Activated CD4-positive, alpha-beta T cell treated with anti-CD3 and anti-CD28 coated beads, Interleukin-2, Interleukin-4, amounts not matched to agents 100 ng/mL and 50 ng/mL, durations not matched to agents 16 hours and 8 hours (primary cell): ENCODE data around the gene RPL15.
"Not testable (repeated sequence)": the region's sequence is repeated elsewhere in the genome, so short reads cannot be mapped to it uniquely, and the experiment has no call there.

ENCODE experiments used
- DNase-seq: peaks from one replicate; pipeline ENCODE4 v3.0.0-alpha.2; 2020; ENCODE audit warnings: low spot score

The RPL15 gene

GRCh38 chr3:23916886-23917678 is at the start of gene RPL15, which contains the start of gene NKIRAS1:
TSS of gene RPL15 (plus strand) at chr3:23917132. CDS start at chr3:23917860, 728 bp downstream.
TSS of gene NKIRAS1 (minus strand) at chr3:23916990. CDS start at chr3:23910904, 6,086 bp downstream.
- peak; percentile 98 for DNase-seq

DNA sequence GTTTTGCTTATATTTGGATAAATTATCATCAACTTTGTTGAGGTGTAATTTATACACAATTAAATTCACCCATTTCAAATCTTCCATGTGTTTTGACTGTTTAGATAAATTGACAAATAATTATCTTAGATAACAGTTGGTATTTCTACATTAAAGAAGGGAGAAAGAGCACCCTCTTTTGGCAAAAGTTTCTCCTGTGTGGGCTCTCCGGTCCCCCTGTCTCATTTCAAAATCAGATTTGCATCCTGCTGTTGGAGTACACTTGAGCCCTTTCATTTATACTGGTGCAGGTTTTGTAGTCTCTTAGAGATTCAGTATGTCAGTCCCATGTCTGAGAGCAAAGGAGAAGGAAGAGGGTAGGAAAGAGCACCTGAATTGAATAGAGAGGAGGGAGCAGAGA is 49.5 kb upstream of the RPL15 start:
- no peak for DNase-seq

DNA sequence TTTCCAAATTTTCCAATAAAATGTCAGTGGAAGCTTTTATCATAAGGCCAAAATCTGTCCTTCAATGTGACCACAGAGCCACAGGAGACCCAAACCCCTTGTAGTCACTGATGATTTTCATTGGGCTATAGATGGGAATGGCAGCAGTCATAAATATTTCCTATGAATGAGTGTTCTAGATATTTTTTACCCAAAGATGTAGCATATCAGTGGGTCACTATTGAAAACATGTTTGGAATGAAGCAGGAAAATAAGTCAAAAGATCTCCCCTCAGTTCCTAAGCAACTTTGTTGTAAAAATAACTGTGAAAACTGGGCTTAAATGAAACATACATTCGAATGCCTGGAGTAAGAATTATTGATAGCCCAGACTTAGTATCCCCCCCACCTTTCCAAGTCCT is 49.1 kb upstream of the RPL15 start:
- DNase-seq, result no peak

DNA sequence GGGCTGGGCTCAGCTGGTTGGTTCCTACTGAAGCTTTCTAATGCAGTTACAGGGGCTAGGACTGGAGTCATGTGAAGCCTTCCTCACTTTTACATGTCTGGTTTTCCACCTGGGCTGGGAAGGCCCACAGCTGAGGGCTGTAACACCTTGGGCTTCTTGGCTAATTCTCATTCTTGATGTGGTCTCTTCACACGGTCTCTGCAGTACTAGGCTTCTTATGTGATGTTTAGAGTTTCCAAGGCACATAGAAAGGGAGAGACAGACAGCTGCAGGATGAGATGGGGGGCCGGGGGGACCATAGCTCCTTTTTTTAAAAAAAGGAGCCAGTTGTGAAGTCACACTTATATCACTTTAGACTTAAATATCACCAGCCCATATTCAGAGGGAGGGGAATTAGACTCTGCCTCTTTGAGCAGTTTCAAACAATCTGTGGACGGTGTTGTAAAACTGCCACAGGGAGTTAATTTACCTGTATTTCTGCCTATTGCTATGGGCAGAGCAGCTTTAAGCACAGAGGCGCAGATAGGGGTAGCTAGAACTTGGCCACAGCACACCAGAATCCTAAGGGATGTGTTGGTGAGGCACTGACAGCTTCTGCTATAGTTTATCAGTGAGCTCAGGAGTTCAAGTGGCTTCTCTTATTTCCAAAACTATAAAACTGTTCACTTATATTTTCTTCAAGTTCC is 46.8 kb upstream of the RPL15 start:
- DNase-seq, result no peak

GRCh38 chr3:23870663-23871043 is 46.3 kb upstream of the RPL15 start:
- DNase-seq, result not testable (repeated sequence)

DNA sequence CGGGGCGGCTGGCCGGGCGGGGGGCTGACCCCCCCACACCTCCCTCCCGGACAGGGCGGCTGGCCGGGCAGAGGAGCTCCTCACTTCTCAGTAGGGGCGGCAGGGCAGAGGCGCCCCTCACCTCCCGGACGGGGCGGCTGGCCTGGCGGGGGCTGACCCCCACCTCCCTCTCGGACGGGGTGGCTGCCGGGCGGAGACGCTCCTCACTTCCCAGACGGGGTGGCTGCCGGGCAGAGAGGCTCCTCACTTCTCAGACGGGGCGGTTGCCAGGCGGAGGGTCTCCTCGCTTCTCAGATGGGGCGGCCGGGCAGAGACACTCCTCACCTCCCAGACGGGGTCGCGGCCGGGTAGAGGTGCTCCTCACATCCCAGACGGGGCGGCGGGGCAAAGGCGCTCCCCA is 45.6 kb upstream of the RPL15 start:
- not testable (repeated sequence) for DNase-seq

DNA sequence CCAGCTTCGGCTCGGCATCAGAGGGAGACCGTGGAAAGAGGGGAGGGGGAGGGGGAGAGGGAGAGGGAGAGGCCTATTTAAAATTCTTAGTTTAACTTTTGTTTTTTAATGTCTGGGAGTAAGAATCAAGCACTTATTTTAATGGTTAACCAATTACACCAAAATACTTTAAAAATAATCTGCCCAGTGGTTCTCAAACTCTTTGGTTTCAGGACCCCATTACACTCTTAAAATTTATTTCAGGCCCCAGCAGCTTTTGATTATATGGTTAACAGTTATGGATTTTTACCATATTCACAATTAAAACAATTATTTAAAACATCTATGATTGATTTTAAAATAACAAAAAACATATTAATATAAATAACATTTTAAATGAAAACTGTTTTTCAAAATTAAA is 44.6 kb upstream of the RPL15 start:
- DNase-seq, result no peak

GRCh38 chr3:23873941-23874340 is 43.0 kb upstream of the RPL15 start:
- no peak for DNase-seq

GRCh38 chr3:23874359-23875112 is 42.4 kb upstream of the RPL15 start:
- no peak for DNase-seq

- DNase-seq, result no peak
Observed at GRCh38 chr3:23875113-23875725, 41.7 kb upstream of the RPL15 start.

- DNase-seq, result no peak
Observed at GRCh38 chr3:23876923-23877322, 40.0 kb upstream of the RPL15 start.

GRCh38 chr3:23877329-23877980 is 39.5 kb upstream of the RPL15 start:
- no peak for DNase-seq

DNA sequence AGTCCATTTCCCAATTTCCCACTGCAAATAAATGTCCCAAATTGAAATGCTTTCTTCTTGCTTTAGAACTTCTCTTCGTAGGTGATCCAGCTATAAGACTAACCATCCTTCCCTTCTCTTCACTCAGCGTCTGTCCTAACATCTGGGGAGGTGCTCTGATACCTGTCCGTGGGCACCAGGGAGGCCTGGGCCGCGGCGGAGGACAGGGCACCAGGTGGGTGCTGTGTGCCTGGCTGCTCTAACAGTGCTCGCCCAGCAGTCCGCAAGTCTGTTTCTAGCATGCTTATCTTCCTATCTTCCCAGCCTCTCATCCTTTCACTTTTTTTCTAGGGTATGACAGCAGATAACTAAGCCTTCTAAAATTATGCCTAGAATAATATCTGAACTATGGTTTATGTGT is 37.4 kb upstream of the RPL15 start:
- no peak for DNase-seq

DNA sequence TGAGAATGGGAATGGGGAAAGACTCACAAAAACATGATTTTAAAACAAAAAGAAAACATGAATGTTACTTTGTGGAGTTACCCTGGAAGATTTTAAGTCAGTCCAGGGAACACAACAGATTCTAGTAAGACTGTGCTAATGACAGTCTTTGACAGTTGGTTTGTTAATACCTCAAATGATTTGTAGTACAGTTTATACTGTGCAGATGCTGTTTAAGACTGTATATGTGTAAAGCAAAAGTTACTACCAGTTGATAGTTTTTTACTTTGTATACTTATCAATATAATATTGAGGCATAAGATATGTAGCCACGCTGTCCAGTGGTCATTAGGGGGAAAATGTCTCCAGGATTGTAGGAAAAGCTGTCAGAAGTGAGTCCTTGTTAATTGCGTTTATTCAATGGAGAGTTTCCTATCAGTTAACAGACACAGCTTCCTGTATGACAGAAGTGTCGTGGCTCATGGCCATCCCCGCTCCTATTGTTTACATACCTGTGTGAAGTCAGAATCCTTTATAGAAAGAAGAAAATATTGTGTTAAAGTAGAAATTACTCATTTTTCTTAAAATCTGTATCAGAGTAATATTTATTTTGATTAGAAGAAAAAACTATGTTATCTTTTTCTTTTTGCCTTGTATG is 36.1 kb upstream of the RPL15 start:
- no peak for DNase-seq

DNA sequence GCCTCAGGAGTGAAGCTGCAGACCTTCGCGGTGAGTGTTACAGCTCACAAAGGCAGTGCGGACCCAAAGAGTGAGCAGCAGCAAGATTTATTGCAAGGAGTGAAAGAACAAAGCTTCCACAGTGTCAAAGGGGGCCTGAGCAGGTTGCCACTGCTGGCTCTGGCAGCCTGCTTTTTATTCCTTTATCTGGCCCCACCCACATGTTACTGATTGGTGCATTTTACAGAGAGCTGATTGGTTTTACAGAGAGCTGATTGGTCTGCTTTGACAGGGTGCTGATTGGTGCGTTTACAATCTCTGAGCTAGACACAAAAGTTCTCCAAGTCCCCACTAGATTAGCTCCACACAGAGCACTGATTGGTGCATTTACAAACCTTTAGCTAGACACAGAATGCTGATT is 34.9 kb upstream of the RPL15 start:
- not testable (repeated sequence) for DNase-seq

DNA sequence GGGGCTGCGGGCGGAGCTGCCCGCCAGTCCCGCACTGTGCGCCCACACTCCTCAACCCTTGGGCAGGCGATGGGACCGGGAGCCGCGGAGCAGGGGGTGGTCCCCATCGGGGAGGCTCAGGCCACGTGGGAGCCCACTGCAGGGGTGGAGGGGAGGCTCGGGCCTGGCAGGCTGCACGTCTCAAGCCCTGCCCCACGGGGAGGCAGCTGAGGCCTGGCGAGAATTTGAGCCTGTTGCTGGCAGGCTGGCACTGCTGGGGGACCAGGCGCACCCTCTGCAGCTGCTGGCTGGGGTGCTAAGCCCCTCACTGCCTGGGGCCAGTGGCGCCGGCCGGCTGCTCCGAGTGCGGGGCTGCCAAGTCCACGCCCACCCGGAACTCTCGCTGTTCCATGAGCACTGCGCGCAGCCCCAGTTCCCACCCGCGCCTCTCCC is 34.4 kb upstream of the RPL15 start:
- DNase-seq, result no peak

DNA sequence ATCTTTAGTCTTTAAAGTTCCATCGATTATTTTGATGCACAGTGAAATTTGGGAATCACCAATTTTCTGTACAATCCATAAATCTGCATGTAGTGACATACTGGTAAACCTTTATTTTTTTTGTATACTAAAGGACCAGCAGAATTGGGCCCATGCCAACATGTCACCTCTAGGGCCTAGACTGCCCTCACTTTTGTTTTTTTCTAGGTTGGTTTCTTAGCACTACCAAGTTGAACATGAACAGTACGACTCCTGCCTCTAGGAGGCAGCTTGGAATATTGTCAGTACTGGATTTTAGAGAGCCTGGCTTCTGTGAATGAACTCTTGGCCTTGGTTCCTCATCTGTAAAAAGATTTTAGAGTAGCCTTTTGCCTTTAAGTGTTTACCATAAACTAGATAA is 32.5 kb upstream of the RPL15 start:
- DNase-seq, result no peak

GRCh38 chr3:23885210-23885609 is 31.7 kb upstream of the RPL15 start:
- no peak for DNase-seq

GRCh38 chr3:23886311-23886710 is 30.6 kb upstream of the RPL15 start:
- DNase-seq, result no peak

- DNase-seq, result peak; percentile 13
Observed at GRCh38 chr3:23888617-23889228, 28.2 kb upstream of the RPL15 start.

DNA sequence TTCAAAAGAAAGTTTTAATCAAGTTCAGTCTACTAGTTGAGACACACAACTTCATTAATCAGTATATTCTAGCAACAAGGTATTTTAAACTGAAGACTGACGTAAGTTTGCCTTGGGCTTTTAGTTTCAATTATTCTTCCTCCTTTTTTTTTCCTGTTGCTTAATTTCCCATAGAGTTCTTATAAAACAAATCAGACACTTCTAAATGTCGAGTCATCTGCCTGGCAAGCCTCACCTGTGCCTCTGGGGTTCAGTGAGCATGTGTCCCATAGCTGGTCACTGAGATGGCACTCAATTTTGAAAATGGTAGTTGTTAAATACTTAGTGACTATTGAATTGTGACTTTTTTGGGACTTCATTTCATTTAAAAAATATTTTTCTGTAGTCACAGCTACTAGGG is 27.5 kb upstream of the RPL15 start:
- DNase-seq, result no peak
